Astrocyte of the cerebellum (primary cell): ENCODE measurements around the gene ZNF786.

Experiments used
- DNase-seq: peaks from one replicate; pipeline ENCODE4 v3.0.0-alpha.2; 2011; ENCODE audit warnings: low read depth
- H3K4me3 ChIP-seq: 2 replicates; pipeline ENCODE4 v1.5.1; 2011; ENCODE audit warnings: mild to moderate bottlenecking, low read depth, low read length, moderate library complexity
- in situ Hi-C: cut with HindIII; loops from 2 replicates; pipeline ENCODE4 v1.10.0; 2017; ENCODE audit warnings: low sequenced_read_pairs
- TF ChIP-seq, protein P1 (sequence below): IDR thresholded peaks from 2 replicates; pipeline ENCODE4 v1.5.1; 2012; ENCODE audit warnings: low read length, low read depth, moderate library complexity, mild to moderate bottlenecking; ENCODE audit errors: missing control alignments

The ZNF786 gene

DNA sequence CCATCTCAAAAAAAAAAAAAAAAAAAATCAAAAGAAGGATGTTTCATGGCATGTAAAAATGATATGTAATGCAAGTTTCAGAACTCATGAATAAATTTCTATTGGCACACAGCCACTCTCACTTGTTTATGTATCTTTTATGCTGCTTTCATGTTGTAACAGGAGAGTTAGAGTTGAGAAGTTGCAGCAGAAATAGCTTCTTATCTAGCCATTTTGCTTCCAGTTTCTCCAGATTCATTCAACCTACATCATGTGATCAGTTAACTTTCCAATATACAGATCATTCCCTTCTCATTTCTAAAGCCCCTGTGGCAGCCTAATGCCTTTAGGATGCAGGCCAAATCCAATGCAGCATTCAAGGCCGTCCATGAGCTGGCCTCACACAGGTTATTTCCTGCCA, 30.4 kb downstream of the ZNF786 start:
- TF ChIP-seq, protein P1, sequence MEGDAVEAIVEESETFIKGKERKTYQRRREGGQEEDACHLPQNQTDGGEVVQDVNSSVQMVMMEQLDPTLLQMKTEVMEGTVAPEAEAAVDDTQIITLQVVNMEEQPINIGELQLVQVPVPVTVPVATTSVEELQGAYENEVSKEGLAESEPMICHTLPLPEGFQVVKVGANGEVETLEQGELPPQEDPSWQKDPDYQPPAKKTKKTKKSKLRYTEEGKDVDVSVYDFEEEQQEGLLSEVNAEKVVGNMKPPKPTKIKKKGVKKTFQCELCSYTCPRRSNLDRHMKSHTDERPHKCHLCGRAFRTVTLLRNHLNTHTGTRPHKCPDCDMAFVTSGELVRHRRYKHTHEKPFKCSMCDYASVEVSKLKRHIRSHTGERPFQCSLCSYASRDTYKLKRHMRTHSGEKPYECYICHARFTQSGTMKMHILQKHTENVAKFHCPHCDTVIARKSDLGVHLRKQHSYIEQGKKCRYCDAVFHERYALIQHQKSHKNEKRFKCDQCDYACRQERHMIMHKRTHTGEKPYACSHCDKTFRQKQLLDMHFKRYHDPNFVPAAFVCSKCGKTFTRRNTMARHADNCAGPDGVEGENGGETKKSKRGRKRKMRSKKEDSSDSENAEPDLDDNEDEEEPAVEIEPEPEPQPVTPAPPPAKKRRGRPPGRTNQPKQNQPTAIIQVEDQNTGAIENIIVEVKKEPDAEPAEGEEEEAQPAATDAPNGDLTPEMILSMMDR = no peak
- in situ Hi-C loops = no loop called here
- no peak for DNase-seq
- H3K4me3 ChIP-seq = no peak overlapping the region

DNA sequence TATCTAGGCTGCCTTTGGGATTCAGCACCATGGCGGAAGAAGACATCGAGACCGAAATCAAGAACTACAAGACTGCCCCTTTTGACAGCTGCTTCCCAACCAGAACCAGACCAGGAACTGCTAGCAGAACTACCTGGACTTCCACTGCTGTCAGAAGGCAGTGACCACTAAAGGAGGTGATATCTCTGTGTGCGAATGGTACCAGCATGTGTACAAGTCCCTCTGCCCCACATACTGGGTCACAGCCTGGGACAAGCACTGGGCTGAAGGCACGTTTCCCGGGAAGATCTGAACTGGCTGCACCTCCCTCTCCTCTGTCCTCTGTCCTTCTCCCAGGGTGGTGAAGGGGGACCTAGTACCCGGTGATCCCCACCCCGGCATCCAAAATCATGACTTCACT, 36.6 kb downstream of the ZNF786 start:
- H3K4me3 ChIP-seq = no peak overlapping the region
- in situ Hi-C loops = no loop called here
- TF ChIP-seq, protein P1 = no peak
- no peak for DNase-seq

DNA sequence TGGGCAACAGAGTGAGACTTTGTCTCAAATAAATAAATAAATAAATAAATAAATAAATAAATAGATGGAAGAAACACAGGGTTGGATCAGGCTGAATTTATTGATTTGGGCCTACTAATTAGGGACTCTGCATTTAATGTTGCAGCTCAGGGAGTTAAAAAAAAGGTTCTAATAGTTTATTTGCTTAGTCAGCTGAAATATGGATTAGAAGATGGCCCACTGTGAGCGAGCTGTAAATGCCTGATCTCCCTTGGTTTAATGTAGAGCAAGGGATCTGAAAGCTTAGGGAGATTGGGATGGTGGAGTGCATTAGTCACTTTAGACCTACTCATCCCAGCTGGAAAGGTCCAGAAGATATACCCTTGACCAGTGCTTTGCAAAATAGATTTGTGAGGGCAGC, 37.1 kb downstream of the ZNF786 start:
- DNase-seq = no peak
- in situ Hi-C loops = no loop called here
- TF ChIP-seq, protein P1 = no peak
- H3K4me3 ChIP-seq = no peak overlapping the region

DNA sequence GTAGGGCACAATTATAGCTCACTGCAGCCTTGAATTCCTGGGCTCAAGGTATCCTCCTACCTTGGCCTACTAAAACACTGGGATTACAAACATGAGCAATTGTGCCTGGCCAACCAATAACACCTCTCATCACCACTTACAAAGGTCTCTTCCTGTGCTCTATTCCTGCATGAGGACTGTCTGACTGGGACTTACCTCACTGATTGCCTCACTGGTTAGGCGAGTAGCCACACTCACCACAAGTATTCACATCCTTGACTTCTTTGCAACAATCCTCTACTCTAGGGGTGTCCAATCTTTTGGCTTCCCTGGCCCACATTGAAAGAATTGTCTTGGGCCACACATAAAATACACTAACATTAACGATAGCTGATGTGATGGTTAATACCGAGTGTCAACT, 39.6 kb downstream of the ZNF786 start:
- in situ Hi-C loops = no loop called here

DNA sequence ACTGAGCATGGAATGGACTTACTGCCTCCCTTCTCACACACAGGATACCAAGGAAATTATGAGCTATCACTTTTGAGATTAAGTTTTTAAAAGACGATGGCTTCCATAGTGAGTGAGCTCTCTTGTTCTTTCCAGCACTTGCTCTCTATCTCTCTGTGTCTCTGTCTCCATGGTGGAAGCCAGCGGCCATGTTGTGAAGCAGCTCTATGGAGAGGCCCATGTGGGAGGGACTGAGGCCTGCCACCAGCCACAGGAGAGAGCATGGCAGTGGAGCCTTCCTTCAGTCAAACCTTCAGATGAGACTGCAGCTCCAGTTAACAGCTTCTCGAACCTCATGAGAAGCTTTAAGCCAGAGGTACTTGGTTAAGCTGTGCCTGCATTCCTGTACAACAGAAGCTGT, 41.7 kb downstream of the ZNF786 start:
- H3K4me3 ChIP-seq = no peak overlapping the region
- in situ Hi-C loops = no loop called here
- DNase-seq = no peak
- TF ChIP-seq, protein P1 = no peak

More for the DNA sequence above, 39.6 kb downstream of the ZNF786 start:
- no peak overlapping the region for H3K4me3 ChIP-seq
- DNase-seq = no peak
- TF ChIP-seq, protein P1 = no peak

DNA sequence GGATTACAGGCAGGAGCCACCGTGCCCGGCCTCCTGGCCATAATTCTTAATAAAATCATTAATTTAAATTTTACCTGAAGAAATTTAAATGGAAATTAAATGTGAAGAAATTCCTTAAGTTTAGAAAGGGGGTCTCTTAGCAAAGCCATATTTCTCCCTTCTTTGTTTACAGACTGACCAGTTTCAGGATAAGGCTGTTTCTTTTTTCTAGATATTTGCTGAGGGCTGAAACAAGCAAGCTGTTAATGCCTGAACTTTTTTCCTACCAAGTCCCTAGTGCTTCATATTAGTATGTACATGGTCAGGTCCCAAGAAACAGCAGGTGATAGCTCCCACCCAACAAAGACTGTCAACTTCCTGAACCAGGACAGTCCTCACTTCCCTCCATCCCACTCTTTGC, 44.1 kb downstream of the ZNF786 start:
- in situ Hi-C loops = no loop called here
- H3K4me3 ChIP-seq = no peak overlapping the region
- TF ChIP-seq, protein P1 = no peak
- DNase-seq = no peak

DNA sequence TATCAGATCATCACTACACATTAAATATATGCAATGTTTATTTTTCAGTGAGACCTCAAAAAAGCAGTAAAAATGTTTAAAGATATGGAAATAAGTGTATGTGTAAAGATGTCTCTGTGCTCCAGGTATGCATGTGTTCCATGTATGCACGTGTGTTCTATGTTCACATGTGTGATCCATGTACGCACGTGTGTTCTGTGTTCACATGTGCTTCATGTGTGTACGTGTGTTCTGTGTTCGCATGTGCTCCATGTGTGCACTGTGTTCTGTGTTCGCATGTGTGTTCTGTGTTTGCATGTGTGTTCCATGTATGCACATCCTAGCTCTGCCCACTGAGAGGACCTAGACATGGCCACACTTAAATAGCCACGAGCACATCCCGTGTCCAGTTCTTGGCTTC, 46.6 kb downstream of the ZNF786 start:
- TF ChIP-seq, protein P1 = no peak
- in situ Hi-C loops = no loop called here
- H3K4me3 ChIP-seq = no peak overlapping the region
- no peak for DNase-seq
